NB4 (cell line): ENCODE data around the gene BMPER.

ENCODE experiments used
- DNase-seq: peaks from one replicate; pipeline ENCODE4 v3.0.0; 2010; ENCODE audit warnings: low read depth
- H3K4me3 ChIP-seq: one replicate; pipeline ENCODE4 v1.5.1; 2011; ENCODE audit warnings: mild to moderate bottlenecking, low read depth, low read length, moderate library complexity
- MYC ChIP-seq: IDR thresholded peaks from 2 replicates; pipeline ENCODE4 v1.6.1; 2011; ENCODE audit warnings: low read depth, low read length
- POLR2A ChIP-seq: IDR thresholded peaks from 2 replicates; pipeline ENCODE4 v1.6.1; 2011; ENCODE audit warnings: mild to moderate bottlenecking; ENCODE audit not compliant: insufficient read length; ENCODE audit errors: extremely low read depth
- TF ChIP-seq, protein P1 (sequence below): IDR thresholded peaks from 2 replicates; pipeline ENCODE4 v1.6.1; 2011; ENCODE audit warnings: low read depth, low read length
- TF ChIP-seq, protein P2 (sequence below): IDR thresholded peaks from one replicate; pipeline ENCODE4 v1.5.1; 2012; ENCODE audit warnings: low read depth, low read length

BMPER gene

DNA sequence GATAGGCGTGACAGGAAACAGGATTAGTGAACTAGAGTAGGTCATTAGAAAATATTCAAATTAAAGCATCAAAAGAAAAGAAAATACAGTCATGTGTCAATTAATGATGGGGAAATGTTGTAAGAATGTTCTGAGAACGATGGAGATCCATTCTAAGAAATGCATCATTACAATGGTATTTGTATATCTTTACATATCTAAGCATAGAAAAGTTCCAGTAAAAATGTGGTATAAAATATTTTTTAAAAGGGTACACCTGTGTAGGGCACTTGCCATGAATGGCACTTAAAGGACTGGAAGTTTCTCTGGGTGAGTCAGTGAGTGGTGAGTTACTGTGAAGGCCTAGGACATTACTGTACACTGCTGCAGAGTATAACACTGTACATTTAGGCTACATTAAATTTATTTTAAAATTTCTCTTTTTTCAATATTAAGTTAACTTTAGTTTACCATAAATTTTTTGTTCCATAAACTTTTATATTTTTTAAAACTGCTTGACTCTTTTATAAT, 282.5 kb downstream of the BMPER start:
- TF ChIP-seq, protein P1, sequence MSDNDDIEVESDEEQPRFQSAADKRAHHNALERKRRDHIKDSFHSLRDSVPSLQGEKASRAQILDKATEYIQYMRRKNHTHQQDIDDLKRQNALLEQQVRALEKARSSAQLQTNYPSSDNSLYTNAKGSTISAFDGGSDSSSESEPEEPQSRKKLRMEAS: no peak
- TF ChIP-seq, protein P2, sequence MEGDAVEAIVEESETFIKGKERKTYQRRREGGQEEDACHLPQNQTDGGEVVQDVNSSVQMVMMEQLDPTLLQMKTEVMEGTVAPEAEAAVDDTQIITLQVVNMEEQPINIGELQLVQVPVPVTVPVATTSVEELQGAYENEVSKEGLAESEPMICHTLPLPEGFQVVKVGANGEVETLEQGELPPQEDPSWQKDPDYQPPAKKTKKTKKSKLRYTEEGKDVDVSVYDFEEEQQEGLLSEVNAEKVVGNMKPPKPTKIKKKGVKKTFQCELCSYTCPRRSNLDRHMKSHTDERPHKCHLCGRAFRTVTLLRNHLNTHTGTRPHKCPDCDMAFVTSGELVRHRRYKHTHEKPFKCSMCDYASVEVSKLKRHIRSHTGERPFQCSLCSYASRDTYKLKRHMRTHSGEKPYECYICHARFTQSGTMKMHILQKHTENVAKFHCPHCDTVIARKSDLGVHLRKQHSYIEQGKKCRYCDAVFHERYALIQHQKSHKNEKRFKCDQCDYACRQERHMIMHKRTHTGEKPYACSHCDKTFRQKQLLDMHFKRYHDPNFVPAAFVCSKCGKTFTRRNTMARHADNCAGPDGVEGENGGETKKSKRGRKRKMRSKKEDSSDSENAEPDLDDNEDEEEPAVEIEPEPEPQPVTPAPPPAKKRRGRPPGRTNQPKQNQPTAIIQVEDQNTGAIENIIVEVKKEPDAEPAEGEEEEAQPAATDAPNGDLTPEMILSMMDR: no peak
- TF ChIP-seq MYC (no peak), POLR2A (no peak)
- H3K4me3 ChIP-seq: no peak overlapping the region
- DNase-seq: no peak

DNA sequence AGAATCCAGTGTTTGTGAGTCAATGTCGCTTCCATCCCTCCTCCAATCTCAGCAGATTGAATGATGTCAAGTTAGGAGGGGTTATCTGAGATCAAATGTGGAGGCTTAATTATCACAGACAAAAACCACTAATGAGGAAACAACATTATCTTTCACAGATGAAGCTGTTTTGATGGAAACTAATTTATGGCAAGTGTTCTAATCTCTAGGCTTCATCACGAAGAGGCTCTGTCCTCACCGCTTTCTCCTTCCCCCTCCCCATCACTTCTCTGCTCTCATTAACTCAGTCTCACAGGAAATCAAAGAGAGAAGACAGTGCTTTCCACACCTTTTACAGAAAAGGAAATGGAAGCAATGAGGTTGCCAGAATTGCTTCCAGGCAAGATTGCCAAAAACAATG, 283.7 kb downstream of the BMPER start:
- TF ChIP-seq POLR2A (no peak), MYC (no peak)
- TF ChIP-seq, protein P1: no peak
- TF ChIP-seq, protein P2: no peak
- no peak for DNase-seq
- no peak overlapping the region for H3K4me3 ChIP-seq

DNA sequence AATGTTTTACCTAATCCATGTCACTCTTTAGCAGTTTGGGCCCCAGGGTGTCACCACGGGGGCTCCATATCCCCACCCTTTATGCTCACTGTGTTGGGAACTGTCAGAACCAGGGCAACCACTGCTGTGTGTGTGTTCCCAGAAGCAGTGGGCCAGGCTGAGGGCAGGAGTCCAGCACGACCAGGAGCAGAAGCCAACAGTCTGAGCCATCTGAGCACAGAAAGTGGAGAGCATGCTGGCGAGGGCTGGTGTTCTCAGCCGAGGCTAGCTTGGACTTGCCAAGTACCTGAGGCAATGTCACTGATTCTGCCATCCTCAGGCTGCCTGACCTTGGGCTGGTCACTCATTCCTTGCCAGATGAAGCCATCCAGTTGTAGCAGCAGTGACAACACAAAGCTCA, 285.0 kb downstream of the BMPER start:
- TF ChIP-seq MYC: no peak
- no peak for TF ChIP-seq POLR2A
- TF ChIP-seq, protein P2: no peak
- TF ChIP-seq, protein P1: no peak
- DNase-seq: no peak

DNA sequence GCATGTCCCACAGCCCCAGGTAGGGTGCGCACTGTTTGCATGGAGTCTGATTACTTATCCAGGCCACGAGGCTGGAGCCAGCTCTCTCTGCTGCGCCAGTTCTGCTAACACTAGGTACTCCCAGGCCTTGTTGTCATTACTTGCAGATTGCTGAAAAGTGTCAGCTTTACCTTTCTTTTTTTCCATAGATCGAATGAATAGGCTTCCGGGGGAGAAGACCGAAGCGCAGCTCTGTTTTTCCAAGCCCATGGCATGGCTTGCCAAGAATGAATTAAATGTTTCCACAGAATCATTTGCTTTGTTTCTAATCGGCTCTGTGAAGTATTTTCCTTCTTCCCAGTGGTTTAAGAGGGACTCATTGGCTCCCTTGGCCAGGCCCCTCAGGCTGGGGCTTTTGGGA, 285.8 kb downstream of the BMPER start:
- no peak overlapping the region for H3K4me3 ChIP-seq
- TF ChIP-seq, protein P2: no peak
- TF ChIP-seq, protein P1: no peak
- TF ChIP-seq POLR2A: no peak
- no peak for DNase-seq

More for the DNA sequence above, 285.0 kb downstream of the BMPER start:
- H3K4me3 ChIP-seq: no peak overlapping the region

DNA sequence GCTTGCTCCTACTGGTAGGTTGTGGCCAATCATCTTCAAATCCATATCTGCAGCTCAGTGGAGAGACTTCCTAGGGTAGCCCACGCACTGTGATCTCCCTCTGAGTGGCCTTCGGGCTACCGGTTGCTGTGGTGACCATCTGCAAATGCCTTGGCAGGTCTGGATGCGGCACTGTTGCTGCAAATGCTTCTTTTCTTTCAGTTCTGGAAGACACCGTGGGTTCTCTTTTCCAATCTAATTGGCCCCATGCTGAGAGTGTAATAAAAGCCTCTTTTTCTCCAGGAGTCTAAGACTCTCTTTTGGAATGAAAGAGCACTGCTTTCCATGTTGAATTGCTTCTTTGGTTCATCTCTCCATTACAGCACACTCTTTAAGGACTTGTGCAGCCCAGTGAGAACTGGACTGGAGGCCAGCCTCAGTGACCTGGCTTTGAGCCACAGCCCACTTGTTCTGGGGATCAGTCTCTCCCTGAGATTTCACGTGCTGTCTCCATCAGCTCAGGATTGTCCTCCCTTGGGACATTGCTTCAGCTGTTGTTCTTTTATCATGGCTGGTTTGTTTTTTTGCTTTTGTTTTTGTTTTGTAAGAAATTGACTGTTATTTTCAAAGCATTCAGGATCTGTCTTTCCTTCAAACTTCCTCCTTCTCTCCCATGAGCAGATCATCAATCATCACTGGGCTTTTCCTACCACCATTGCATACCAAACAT, 286.6 kb downstream of the BMPER start:
- no peak overlapping the region for H3K4me3 ChIP-seq
- DNase-seq: no peak
- TF ChIP-seq, protein P2: no peak
- TF ChIP-seq, protein P1: no peak
- TF ChIP-seq MYC: no peak
- no peak for TF ChIP-seq POLR2A
